ENCODE results near the gene CLDN18. TPM values are rescaled to one million over a fixed set of nuclear protein-coding genes. Genes with fewer than 3 reads are reported as not detected.

Gene CLDN18
- total and polyA plus RNA-seq, 5 donors from 2014 or later = not detected

DNA sequence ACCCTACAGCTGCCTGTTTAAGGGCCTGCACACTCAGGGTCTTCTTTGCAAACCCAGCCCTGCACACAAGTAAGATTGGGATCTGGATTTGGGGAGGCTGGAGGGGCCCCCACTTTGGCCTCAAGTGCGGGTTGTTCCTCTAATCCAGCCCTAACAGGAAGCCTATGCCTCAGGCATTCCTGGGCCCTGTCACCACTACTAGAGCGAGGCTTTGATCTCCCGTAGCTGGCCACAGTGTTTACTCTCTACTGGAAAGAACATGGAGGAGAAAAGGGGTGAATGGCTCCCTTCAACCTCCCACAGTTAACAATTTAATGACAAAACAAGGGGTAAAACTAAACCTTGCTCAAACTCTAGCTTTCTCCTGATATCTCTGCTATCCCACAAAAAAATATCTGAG lies 57.0 kb downstream of the CLDN18 start:
- H3K4me3 Mint-ChIP-seq = no peak overlapping the region
- peaks cover 21% of the 10 kb centered on the region for H3K27me3 Mint-ChIP-seq
- DNase-seq (no peak), ATAC-seq (ENCODE audit: low read depth in 2 of 2) (no peak)
- Histone ChIP-seq H3K9me3 (ENCODE audit: control insufficient read depth in 2 of 2, low read length in 2 of 2) (no peaks in the 10 kb centered on the region), H3K27me3 (ENCODE audit: control insufficient read depth, insufficient read depth, low read length) (peaks cover 2% of the 10 kb centered on the region), H3K4me3 (ENCODE audit: low read depth, low read length) (no peak overlapping the region), H3K36me3 (ENCODE audit: control insufficient read depth, insufficient read depth, low read length) (no peaks in the 10 kb centered on the region), H3K27ac (ENCODE audit: insufficient read depth, low read length, poor library complexity, severe bottlenecking) (no peak overlapping the region), H3K4me1 (ENCODE audit: control insufficient read depth, insufficient read depth, low read length, poor library complexity, severe bottlenecking) (no peaks in the 10 kb centered on the region)
- no peaks in the 10 kb centered on the region for H3K4me1 Mint-ChIP-seq
- H3K36me3 Mint-ChIP-seq = no peaks in the 10 kb centered on the region
- H3K27ac Mint-ChIP-seq = no peak overlapping the region
- peaks cover 0 to 1% (median 0%) of the 10 kb centered on the region in 7 donors for H3K9me3 Mint-ChIP-seq

DNA sequence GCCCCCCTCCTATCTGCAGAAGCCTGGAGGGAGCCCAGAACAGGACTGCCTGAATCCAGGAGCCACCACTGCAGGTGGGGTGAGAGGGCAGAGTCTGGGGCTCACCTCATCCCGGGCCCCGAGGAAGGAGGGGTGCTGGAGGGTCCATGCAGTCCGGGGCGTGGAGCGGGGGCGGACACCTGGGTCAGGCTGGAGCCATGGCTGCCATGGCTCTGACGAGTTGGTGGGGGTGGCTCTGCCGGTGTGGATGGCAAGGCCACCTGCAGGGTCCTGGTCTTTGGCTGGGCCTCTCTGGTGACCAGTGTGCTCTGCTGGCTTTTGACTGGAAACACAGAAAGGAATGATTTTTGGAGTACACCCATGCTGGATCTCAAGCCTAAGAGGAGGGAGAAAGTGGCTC lies 58.1 kb downstream of the CLDN18 start:
- Histone ChIP-seq H3K36me3 (ENCODE audit: control insufficient read depth, insufficient read depth, low read length) (no peaks in the 10 kb centered on the region), H3K27me3 (ENCODE audit: control insufficient read depth, insufficient read depth, low read length) (peaks cover 2% of the 10 kb centered on the region), H3K27ac (ENCODE audit: insufficient read depth, low read length, poor library complexity, severe bottlenecking) (no peak overlapping the region), H3K4me1 (ENCODE audit: control insufficient read depth, insufficient read depth, low read length, poor library complexity, severe bottlenecking) (no peaks in the 10 kb centered on the region), H3K4me3 (ENCODE audit: low read depth, low read length) (no peak overlapping the region), H3K9me3 (ENCODE audit: control insufficient read depth in 2 of 2, low read length in 2 of 2) (no peaks in the 10 kb centered on the region)
- Mint-ChIP-seq H3K36me3 (no peaks in the 10 kb centered on the region), H3K27me3 (peaks cover 25% of the 10 kb centered on the region), H3K27ac (no peak overlapping the region), H3K9me3 (no peaks in the 10 kb centered on the region), H3K4me3 (no peak overlapping the region), H3K4me1 (no peaks in the 10 kb centered on the region)
- DNase-seq (no peak), ATAC-seq (ENCODE audit: low read depth in 2 of 2) (no peak)

DNA sequence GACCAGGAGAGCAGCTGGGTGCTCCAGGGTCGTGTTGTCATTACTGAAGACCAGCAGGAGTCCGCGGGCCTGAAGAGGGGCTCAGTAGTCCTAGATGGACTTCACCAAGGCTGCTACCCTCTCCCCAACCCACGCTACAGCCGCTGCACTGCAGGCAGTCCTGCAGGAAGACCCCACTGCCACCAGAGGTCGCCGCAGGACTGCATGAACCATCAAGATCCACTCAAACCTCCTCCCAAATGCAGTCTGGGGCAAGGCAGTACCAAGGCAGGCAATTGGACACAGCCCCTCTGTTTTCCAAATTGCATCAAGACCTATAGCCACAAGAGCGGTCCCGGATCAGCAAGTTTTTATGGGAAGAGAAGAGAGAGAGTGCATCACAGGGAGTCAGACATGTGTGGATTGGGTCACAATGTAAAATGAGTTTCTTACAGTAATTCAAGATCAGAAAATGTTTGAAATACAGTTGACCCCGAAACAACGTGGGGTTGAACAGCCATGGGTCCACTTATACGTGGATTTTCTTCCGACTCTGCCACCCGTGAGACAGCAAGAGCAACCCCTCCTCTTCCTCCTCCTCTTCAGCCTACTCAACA lies 58.7 kb downstream of the CLDN18 start:
- Mint-ChIP-seq H3K27me3 (peaks cover 25% of the 10 kb centered on the region), H3K36me3 (no peaks in the 10 kb centered on the region), H3K4me3 (no peak overlapping the region), H3K4me1 (no peaks in the 10 kb centered on the region), H3K27ac (no peak overlapping the region), H3K9me3 (no peaks in the 10 kb centered on the region)
- Histone ChIP-seq H3K9me3 (ENCODE audit: control insufficient read depth in 2 of 2, low read length in 2 of 2) (no peaks in the 10 kb centered on the region), H3K27me3 (ENCODE audit: control insufficient read depth, insufficient read depth, low read length) (peaks cover 2% of the 10 kb centered on the region), H3K4me3 (ENCODE audit: low read depth, low read length) (no peak overlapping the region), H3K4me1 (ENCODE audit: control insufficient read depth, insufficient read depth, low read length, poor library complexity, severe bottlenecking) (no peaks in the 10 kb centered on the region), H3K36me3 (ENCODE audit: control insufficient read depth, insufficient read depth, low read length) (no peaks in the 10 kb centered on the region), H3K27ac (ENCODE audit: insufficient read depth, low read length, poor library complexity, severe bottlenecking) (no peak overlapping the region)
- ATAC-seq (ENCODE audit: low read depth in 2 of 2) (peak; percentile 69 to 71), DNase-seq (peak; percentile 39 to 73 (median 52))

DNA sequence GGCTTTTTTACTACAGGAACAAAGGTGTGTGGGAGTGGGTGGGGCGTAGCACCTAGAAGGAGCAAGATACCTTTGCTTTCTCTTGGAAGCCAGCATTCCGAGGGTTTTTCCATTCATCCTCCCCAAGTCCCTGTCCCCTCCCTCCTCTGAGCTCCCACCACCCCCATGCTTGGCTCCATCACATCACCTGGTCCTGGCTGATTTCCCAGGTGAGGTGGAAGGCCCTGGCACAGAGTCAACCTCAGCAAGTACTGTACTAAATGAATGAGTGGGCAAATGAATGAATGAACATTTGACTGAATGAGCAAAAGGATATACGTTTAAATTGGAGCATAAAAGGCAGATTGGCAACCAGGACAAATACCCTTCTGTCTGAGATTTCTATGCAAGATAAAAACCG lies 60.0 kb downstream of the CLDN18 start:
- Histone ChIP-seq H3K27me3 (ENCODE audit: control insufficient read depth, insufficient read depth, low read length) (peaks cover 2% of the 10 kb centered on the region), H3K36me3 (ENCODE audit: control insufficient read depth, insufficient read depth, low read length) (no peaks in the 10 kb centered on the region), H3K27ac (ENCODE audit: insufficient read depth, low read length, poor library complexity, severe bottlenecking) (no peak overlapping the region), H3K4me1 (ENCODE audit: control insufficient read depth, insufficient read depth, low read length, poor library complexity, severe bottlenecking) (no peaks in the 10 kb centered on the region), H3K4me3 (ENCODE audit: low read depth, low read length) (no peak overlapping the region), H3K9me3 (ENCODE audit: control insufficient read depth in 2 of 2, low read length in 2 of 2) (no peaks in the 10 kb centered on the region)
- Mint-ChIP-seq H3K9me3 (peaks cover 0 to 2% (median 0%) of the 10 kb centered on the region in 7 donors), H3K27ac (no peak overlapping the region), H3K36me3 (no peaks in the 10 kb centered on the region), H3K27me3 (peaks cover 22% of the 10 kb centered on the region), H3K4me1 (no peaks in the 10 kb centered on the region), H3K4me3 (no peak overlapping the region)
- DNase-seq = no peak
- ATAC-seq (ENCODE audit: low read depth in 2 of 2) = no peak

DNA sequence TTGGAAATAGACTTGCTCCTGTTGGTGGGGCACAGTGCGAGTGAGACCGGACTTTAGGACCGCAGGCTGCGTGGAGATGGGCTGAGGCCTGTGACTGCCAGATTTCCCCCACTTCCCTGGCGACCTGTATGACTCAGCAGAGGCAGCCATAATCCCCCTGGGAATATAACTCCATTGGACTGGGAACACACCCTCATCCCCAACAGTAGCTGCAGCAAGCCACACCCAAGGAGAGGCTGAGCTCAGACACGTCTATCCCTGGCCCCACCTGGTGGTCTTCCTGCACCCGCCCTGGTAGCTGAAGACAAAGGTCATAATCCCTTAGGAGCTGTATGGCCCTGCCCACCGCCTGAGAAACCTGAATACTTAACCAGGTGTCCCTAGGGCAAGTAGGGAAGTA lies 62.8 kb downstream of the CLDN18 start:
- Histone ChIP-seq H3K4me1 (ENCODE audit: control insufficient read depth, insufficient read depth, low read length, poor library complexity, severe bottlenecking) (no peaks in the 10 kb centered on the region), H3K9me3 (ENCODE audit: control insufficient read depth in 2 of 2, low read length in 2 of 2) (no peaks in the 10 kb centered on the region), H3K27me3 (ENCODE audit: control insufficient read depth, insufficient read depth, low read length) (peaks cover 2% of the 10 kb centered on the region), H3K36me3 (ENCODE audit: control insufficient read depth, insufficient read depth, low read length) (no peaks in the 10 kb centered on the region), H3K27ac (ENCODE audit: insufficient read depth, low read length, poor library complexity, severe bottlenecking) (no peak overlapping the region), H3K4me3 (ENCODE audit: low read depth, low read length) (no peak overlapping the region)
- no peaks in the 10 kb centered on the region for H3K4me1 Mint-ChIP-seq
- ATAC-seq (ENCODE audit: low read depth in 2 of 2) (no peak), DNase-seq (no peak)
- no peaks in the 10 kb centered on the region for H3K36me3 Mint-ChIP-seq
- H3K9me3 Mint-ChIP-seq = peaks cover 0 to 2% (median 0%) of the 10 kb centered on the region in 7 donors
- no peak overlapping the region for H3K4me3 Mint-ChIP-seq
- no peak overlapping the region for H3K27ac Mint-ChIP-seq
- peaks cover 24% of the 10 kb centered on the region for H3K27me3 Mint-ChIP-seq

DNA sequence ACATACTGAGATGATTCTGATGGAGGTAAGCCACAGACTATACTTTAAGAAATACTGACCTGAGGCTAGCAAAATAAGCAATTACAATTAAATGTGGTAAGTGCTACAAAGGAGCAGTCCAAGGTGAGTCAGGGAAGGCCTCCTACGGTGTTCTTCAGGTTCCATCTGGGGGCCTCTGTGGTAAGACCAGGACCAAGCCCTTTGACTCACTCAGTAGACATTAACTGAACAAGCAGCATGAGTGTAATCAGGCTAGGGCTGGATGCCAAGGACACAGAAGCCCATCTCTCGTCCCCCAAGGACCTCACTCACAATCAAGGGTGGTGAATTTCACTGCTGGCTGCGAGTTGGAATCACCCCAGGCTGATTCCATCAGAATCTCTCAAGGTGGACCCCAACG lies 68.1 kb downstream of the CLDN18 start:
- ATAC-seq (ENCODE audit: low read depth in 2 of 2) (no peak), DNase-seq (no peak)
- no peaks in the 10 kb centered on the region for H3K36me3 ChIP-seq (ENCODE audit: control insufficient read depth, insufficient read depth, low read length)
- peaks cover 0 to 3% (median 0%) of the 10 kb centered on the region in 7 donors for H3K9me3 Mint-ChIP-seq
- no peaks in the 10 kb centered on the region for H3K9me3 ChIP-seq (ENCODE audit: control insufficient read depth in 2 of 2, low read length in 2 of 2)
- H3K4me3 Mint-ChIP-seq = no peak overlapping the region
- no peaks in the 10 kb centered on the region for H3K36me3 Mint-ChIP-seq
- peaks cover 0 to 12% (median 5%) of the 10 kb centered on the region in 4 donors for H3K4me1 Mint-ChIP-seq
- no peak overlapping the region for H3K27ac Mint-ChIP-seq
- peaks cover 22% of the 10 kb centered on the region for H3K27me3 Mint-ChIP-seq
- no peaks in the 10 kb centered on the region for H3K4me1 ChIP-seq (ENCODE audit: control insufficient read depth, insufficient read depth, low read length, poor library complexity, severe bottlenecking)
- no peaks in the 10 kb centered on the region for H3K27me3 ChIP-seq (ENCODE audit: control insufficient read depth, insufficient read depth, low read length)
- no peak overlapping the region for H3K27ac ChIP-seq (ENCODE audit: insufficient read depth, low read length, poor library complexity, severe bottlenecking)
- no peak overlapping the region for H3K4me3 ChIP-seq (ENCODE audit: low read depth, low read length)

DNA sequence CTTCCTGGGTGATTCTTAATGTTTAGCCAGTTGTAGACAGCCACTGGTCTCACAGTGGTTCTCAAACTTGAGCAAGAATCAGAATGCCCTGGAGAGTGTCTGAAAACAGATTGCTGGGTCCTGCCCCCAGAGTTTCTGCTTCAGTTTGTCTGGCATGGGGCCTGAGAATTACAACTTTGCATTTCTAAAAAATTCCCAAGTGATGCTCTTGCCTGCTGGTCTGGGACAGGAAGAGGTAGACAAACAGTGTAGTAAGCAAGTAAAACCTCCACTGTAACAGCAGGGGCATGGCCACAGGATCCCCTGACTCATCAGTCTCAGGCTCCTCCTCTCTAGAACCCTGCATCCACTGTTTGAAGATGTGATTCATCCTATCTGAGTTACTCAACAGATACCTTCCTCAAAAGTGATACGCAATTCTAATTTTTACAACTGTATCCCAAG lies 69.0 kb downstream of the CLDN18 start:
- Histone ChIP-seq H3K27ac (ENCODE audit: insufficient read depth, low read length, poor library complexity, severe bottlenecking) (no peak overlapping the region), H3K9me3 (ENCODE audit: control insufficient read depth in 2 of 2, low read length in 2 of 2) (no peaks in the 10 kb centered on the region), H3K36me3 (ENCODE audit: control insufficient read depth, insufficient read depth, low read length) (no peaks in the 10 kb centered on the region), H3K4me3 (ENCODE audit: low read depth, low read length) (no peak overlapping the region), H3K4me1 (ENCODE audit: control insufficient read depth, insufficient read depth, low read length, poor library complexity, severe bottlenecking) (no peaks in the 10 kb centered on the region), H3K27me3 (ENCODE audit: control insufficient read depth, insufficient read depth, low read length) (peaks cover 4% of the 10 kb centered on the region)
- DNase-seq (no peak), ATAC-seq (ENCODE audit: low read depth in 2 of 2) (no peak)
- Mint-ChIP-seq H3K27ac (no peak overlapping the region), H3K4me3 (no peak overlapping the region), H3K4me1 (peaks cover 0 to 14% (median 6%) of the 10 kb centered on the region in 4 donors), H3K36me3 (no peaks in the 10 kb centered on the region), H3K9me3 (peaks cover 0 to 3% (median 0%) of the 10 kb centered on the region in 7 donors), H3K27me3 (peaks cover 22% of the 10 kb centered on the region)

DNA sequence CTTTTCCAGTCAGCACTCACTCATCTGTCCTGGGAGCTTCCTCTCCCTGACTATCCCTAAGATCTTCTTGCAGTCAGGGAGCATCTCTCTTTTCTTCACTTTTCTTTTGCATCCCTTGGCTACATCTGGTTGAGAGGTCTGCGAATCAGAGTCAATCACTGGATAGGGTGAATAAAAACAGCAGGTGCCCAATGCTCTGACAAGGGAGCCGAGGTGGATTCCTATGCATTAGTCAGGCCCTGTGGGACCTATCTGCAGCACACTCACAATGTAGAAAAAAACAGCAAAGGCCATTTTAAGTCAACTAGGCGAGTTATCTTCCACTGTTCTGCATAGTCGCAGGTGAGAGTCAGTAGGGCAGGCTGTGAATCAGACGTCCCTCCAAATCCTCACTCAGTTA lies 69.9 kb downstream of the CLDN18 start:
- no peak for ATAC-seq (ENCODE audit: low read depth in 2 of 2)
- H3K36me3 ChIP-seq (ENCODE audit: control insufficient read depth, insufficient read depth, low read length) = no peaks in the 10 kb centered on the region
- no peak for DNase-seq

More for the DNA sequence above, 69.9 kb downstream of the CLDN18 start:
- H3K4me3 ChIP-seq (ENCODE audit: low read depth, low read length) = no peak overlapping the region
- H3K4me1 ChIP-seq (ENCODE audit: control insufficient read depth, insufficient read depth, low read length, poor library complexity, severe bottlenecking) = no peaks in the 10 kb centered on the region
- peaks cover 0 to 3% (median 0%) of the 10 kb centered on the region in 7 donors for H3K9me3 Mint-ChIP-seq
- no peaks in the 10 kb centered on the region for H3K9me3 ChIP-seq (ENCODE audit: control insufficient read depth in 2 of 2, low read length in 2 of 2)
- H3K27me3 Mint-ChIP-seq = peaks cover 22% of the 10 kb centered on the region
- peaks cover 4% of the 10 kb centered on the region for H3K27me3 ChIP-seq (ENCODE audit: control insufficient read depth, insufficient read depth, low read length)
- no peak overlapping the region for H3K27ac Mint-ChIP-seq
- peaks cover 0 to 14% (median 6%) of the 10 kb centered on the region in 4 donors for H3K4me1 Mint-ChIP-seq
- no peaks in the 10 kb centered on the region for H3K36me3 Mint-ChIP-seq
- no peak overlapping the region for H3K27ac ChIP-seq (ENCODE audit: insufficient read depth, low read length, poor library complexity, severe bottlenecking)
- H3K4me3 Mint-ChIP-seq = no peak overlapping the region

Measured in CD4-positive, CD25-positive, alpha-beta regulatory T cell (primary cell).